ENCODE data around the gene MDP1. TPM values are rescaled to one million over a fixed set of nuclear protein-coding genes. Genes with fewer than 3 reads are reported as not detected.

Gene MDP1
- total and polyA plus RNA-seq, 10 of the 15 experiments (the other 5 are each of a cell fraction or from before 2014, with no cell fraction given): 10.4 to 45.8 (median 23.5) TPM

DNA sequence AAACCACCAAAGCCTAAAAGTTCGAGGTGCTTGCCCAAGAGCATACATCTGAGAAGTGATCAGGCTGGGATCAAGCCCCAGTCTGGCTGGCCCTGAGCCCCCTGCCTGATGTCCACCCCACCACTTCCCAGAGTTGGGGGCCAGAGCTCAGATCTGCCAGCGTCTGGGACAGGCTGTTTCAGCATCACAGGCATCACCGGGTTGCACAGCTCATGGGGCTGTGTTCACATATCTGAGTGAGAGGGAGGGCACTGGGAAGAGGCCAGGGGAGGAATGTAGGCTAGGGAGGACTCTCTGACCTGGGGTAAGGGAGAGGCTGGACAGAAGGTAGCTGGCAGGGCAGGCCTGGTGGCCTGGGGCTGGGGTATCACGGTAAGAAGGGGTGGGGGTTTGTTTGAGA is 41.1 kb upstream of the MDP1 start:
- POLR2A ChIA-PET: interaction anchor here (0.5 to 0.9 kb wide), 2 partner anchors 14 to 65 kb away, joined by 3 to 5 read pairs; partner anchors contain the start of gene RABGGTA
- RAD21 ChIA-PET (ENCODE audit: unreplicated experiment): no interaction called here
- Histone ChIP-seq H3K4me3 (no peak overlapping the region), H4K20me1 (ENCODE audit: control insufficient read depth, insufficient read depth) (no peaks in the 10 kb centered on the region), H3K9ac (ENCODE audit: control insufficient read depth, insufficient read depth, low read length) (no peak overlapping the region), H3K27me3 (replicated peaks in 1 of 2; ENCODE audit: control insufficient read depth in 2 of 2, insufficient read depth in 2 of 2, low read length in 1 of 2) (no peaks in the 10 kb centered on the region), H3K27ac (ENCODE audit: control insufficient read depth, insufficient read depth) (no peak overlapping the region), H3K4me2 (ENCODE audit: control insufficient read depth, insufficient read depth) (no peak overlapping the region), H3K9me3 (replicated peaks; ENCODE audit: control insufficient read depth, insufficient read depth, low read length) (no peaks in the 10 kb centered on the region), H2AFZ (ENCODE audit: control insufficient read depth, low read depth, low read length) (no peak overlapping the region), H3K36me3 (ENCODE audit: control insufficient read depth in 2 of 2, insufficient read depth in 2 of 2, low read length in 1 of 2) (peaks cover 0 to 3% of the 10 kb centered on the region in 2 experiments; a peak in 2 of 4 replicates), H3K4me1 (ENCODE audit: control insufficient read depth, insufficient read depth, low read length) (no peaks in the 10 kb centered on the region), H3K79me2 (ENCODE audit: control insufficient read depth, insufficient read depth, low read length) (no peaks in the 10 kb centered on the region)
- FAIRE-seq (no peak), ATAC-seq (no peak), DNase-seq (ENCODE audit: low read depth, low spot score) (no peak)
- no peak for TF ChIP-seq ZBED1 (IDR thresholded peaks at IDR 0.05; ENCODE audit: borderline replicate concordance)
- TF ChIP-seq, protein P1, sequence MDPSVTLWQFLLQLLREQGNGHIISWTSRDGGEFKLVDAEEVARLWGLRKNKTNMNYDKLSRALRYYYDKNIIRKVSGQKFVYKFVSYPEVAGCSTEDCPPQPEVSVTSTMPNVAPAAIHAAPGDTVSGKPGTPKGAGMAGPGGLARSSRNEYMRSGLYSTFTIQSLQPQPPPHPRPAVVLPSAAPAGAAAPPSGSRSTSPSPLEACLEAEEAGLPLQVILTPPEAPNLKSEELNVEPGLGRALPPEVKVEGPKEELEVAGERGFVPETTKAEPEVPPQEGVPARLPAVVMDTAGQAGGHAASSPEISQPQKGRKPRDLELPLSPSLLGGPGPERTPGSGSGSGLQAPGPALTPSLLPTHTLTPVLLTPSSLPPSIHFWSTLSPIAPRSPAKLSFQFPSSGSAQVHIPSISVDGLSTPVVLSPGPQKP (IDR thresholded peaks at IDR 0.05; ENCODE audit: low read depth, low read length): no peak
- intact Hi-C loops (cut with micrococcal nuclease; ENCODE audit: unreplicated experiment): no loop called here
- SMC1A ChIA-PET (ENCODE audit: uncharacterized antibody, unreplicated experiment): interaction anchor here (0.8 kb wide), 1 partner anchor 17 kb away, joined by 3 read pairs; no protein-coding TSS in a partner anchor
- in situ Hi-C loops (cut with MboI): no loop called here
- CTCF ChIA-PET: interaction anchor here (1.8 kb wide), 1 partner anchor 13 kb away, joined by 8 read pairs; no protein-coding TSS in a partner anchor
- whole genome bisulfite sequencing (ENCODE audit: insufficient coverage, insufficient replicate concordance, low lambda C conversion rate, missing lambda C conversion rate): 64% methylated on average over 4 of the region's 4 CpGs
- BruUV-seq (replicated peaks): no TSS peak

DNA sequence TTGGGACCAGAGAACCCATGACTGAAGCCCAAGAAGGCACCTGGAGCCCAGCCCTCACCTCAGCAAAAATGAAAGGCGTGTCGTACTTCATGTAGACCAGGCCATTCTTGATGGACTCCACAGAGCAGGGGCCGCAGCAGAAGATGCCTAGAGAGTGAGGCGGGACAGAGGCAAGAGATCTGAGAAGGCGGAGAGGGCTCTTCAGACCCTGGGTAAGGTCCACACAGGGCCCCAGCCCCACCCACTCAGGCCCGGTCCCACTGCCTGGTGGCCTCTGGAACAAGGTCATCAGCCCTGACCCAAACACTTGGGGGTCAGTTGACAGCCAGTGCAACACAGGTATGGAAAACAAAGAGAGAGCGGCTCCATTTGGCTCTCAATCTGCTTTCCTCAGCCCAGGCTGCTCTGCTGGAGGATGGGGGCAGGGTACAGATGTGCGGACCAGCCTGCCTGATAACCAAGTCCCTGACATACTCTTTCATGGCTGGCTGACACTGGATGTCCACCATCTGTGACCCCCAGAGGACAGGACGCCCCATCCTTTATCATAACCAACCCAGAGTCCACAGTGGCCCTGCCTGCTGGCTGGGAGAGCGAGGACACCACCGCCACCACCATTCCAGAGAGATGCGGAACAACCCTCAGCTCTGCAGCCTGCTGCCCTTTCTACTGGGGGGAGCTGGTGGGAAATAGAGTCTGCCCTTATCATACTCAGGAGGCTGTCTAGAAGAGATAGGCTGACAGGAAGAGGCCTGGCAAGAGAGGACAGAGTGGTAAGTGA is 40.3 kb upstream of the MDP1 start:
- H2AFZ ChIP-seq (ENCODE audit: control insufficient read depth, low read depth, low read length): no peak overlapping the region
- H3K36me3 ChIP-seq (ENCODE audit: control insufficient read depth in 2 of 2, insufficient read depth in 2 of 2, low read length in 1 of 2): peaks cover 0 to 3% of the 10 kb centered on the region in 2 experiments; a peak in 2 of 4 replicates
- no peaks in the 10 kb centered on the region for H3K79me2 ChIP-seq (ENCODE audit: control insufficient read depth, insufficient read depth, low read length)
- H3K4me2 ChIP-seq (ENCODE audit: control insufficient read depth, insufficient read depth): no peak overlapping the region
- H3K9ac ChIP-seq (ENCODE audit: control insufficient read depth, insufficient read depth, low read length): no peak overlapping the region
- intact Hi-C loops (cut with micrococcal nuclease; ENCODE audit: unreplicated experiment): no loop called here
- no peak for DNase-seq (ENCODE audit: low read depth, low spot score)
- H3K27me3 ChIP-seq (replicated peaks in 1 of 2; ENCODE audit: control insufficient read depth in 2 of 2, insufficient read depth in 2 of 2, low read length in 1 of 2): no peaks in the 10 kb centered on the region
- FAIRE-seq: no peak
- TF ChIP-seq ZNF274 (IDR thresholded peaks at IDR 0.05; ENCODE audit: insufficient read depth, insufficient read length): no peak
- no peak for TF ChIP-seq IRF4 (IDR thresholded peaks at IDR 0.05; ENCODE audit: low read depth, low read length)
- H3K4me3 ChIP-seq: no peak overlapping the region
- 84% methylated on average over 12 of the region's 12 CpGs for WGBS (ENCODE audit: insufficient coverage, insufficient replicate concordance, low lambda C conversion rate, missing lambda C conversion rate)
- ChIA-PET POLR2A (no interaction called here), CTCF (interaction anchor here (1.8 kb wide), 1 partner anchor 14 kb away, joined by 8 read pairs; no protein-coding TSS in a partner anchor), RAD21 (ENCODE audit: unreplicated experiment) (no interaction called here), SMC1A (ENCODE audit: uncharacterized antibody, unreplicated experiment) (no interaction called here)
- no peaks in the 10 kb centered on the region for H4K20me1 ChIP-seq (ENCODE audit: control insufficient read depth, insufficient read depth)
- no peaks in the 10 kb centered on the region for H3K9me3 ChIP-seq (replicated peaks; ENCODE audit: control insufficient read depth, insufficient read depth, low read length)
- in situ Hi-C loops (cut with MboI): no loop called here
- H3K27ac ChIP-seq (ENCODE audit: control insufficient read depth, insufficient read depth): no peak overlapping the region
- BruUV-seq (replicated peaks): no TSS peak
- no peak for ATAC-seq
- H3K4me1 ChIP-seq (ENCODE audit: control insufficient read depth, insufficient read depth, low read length): no peaks in the 10 kb centered on the region; the same call in 1 of the 2 replicates

Data from GM12878 (cell line).